ENCODE results near the gene ZFYVE27.

DNA sequence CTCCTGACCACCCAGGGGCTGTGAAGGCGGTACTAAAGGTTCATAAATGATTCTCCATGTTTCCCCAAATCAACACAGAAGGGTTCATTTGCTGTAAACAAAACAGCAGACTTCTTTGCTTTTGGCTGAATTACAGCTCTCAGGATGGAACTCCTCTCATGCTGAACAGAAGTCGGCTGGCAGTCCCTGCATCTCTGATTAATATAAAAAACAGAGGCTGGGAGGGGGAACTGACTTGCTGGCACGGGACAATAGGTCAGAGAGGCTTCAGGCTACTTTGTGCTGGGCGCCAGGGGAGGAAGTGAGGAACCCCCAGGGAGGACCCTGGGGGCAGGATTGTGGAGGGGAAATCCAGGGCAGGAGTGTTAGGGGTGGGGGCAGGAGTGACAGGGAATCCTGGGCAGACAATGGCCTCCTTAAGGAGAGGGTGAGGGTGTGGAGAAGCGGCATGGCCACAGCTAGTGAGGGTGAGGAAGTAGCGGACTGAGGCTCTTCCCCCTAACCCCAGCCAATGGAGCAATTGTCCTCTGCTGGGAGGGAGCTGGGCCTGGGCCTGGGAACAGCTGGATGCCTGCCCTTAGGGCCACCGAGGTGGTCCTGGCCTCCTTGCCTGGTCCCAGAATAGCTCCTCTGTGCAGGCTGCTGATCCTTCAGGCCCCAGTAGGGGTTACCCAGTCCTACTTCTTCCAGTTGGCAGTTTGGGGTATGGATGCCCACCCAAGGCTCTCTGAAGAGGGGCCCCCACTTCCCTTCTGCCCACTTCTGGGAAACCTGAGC is 44.1 kb downstream of the ZFYVE27 start:
- TF ChIP-seq POLR2AphosphoS5 (IDR thresholded peaks at IDR 0.05; ENCODE audit: low read depth, low read length) (no peak), POLR2A (IDR thresholded peaks at IDR 0.05; ENCODE audit: low read depth, low read length) (no peak), TAF1 (IDR thresholded peaks at IDR 0.05; ENCODE audit: low read depth, low read length) (no peak), SPI1 (IDR thresholded peaks at IDR 0.05; ENCODE audit: low read depth, low read length) (no peak), POU2F2 (IDR thresholded peaks at IDR 0.05; ENCODE audit: low read depth, low read length) (no peak)

All from GM12891 (cell line).